GM19324 (cell line): Measurements from ENCODE around the gene CDC20.

Experiments
- ATAC-seq: cut with Tn5 transposase; IDR thresholded peaks from one replicate; pipeline ENCODE4 v1.9.1; 2021; ENCODE audit warnings: mild to moderate bottlenecking, moderate library complexity; ENCODE audit not compliant: unreplicated experiment, low FRiP score

CDC20 gene

GRCh38 chr1:43358746-43359693 lies at the start of gene CDC20:
TSS of gene CDC20 (plus strand) at chr1:43358981. CDS start at chr1:43359216, 235 bp downstream.
- peak; percentile 88 for ATAC-seq

- ATAC-seq: no peak
Measured at GRCh38 chr1:43309405-43310025, 49.3 kb upstream of the CDC20 start.

GRCh38 chr1:43311521-43311920 lies 47.3 kb upstream of the CDC20 start:
- no peak for ATAC-seq

GRCh38 chr1:43312212-43312623 lies 46.6 kb upstream of the CDC20 start:
- no peak for ATAC-seq

- ATAC-seq: no peak
Measured at GRCh38 chr1:43312663-43313515, 45.9 kb upstream of the CDC20 start.

GRCh38 chr1:43313771-43314170 lies 45.0 kb upstream of the CDC20 start:
- no peak for ATAC-seq

DNA sequence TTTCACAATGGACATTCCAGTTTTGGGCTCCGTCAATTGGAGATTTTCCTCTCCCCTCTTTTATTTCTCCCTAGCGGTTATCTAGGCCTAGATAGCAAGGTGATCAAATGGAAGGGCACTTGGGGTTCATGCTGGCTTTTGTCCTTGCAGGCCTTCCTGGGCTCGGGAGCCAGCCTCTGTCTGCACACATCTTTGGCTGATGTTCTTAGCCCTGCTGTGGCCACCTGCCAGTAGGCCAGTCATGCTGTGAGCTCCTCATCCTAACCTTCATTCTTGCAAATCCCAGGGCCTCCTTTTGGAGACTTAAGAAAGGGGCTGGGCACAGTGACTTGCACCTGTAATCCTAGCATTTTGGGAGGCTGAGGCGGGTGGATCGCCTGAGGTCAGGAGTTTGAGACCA lies 44.5 kb upstream of the CDC20 start:
- no peak for ATAC-seq

GRCh38 chr1:43315481-43315880 lies 43.3 kb upstream of the CDC20 start:
- ATAC-seq: no peak

DNA sequence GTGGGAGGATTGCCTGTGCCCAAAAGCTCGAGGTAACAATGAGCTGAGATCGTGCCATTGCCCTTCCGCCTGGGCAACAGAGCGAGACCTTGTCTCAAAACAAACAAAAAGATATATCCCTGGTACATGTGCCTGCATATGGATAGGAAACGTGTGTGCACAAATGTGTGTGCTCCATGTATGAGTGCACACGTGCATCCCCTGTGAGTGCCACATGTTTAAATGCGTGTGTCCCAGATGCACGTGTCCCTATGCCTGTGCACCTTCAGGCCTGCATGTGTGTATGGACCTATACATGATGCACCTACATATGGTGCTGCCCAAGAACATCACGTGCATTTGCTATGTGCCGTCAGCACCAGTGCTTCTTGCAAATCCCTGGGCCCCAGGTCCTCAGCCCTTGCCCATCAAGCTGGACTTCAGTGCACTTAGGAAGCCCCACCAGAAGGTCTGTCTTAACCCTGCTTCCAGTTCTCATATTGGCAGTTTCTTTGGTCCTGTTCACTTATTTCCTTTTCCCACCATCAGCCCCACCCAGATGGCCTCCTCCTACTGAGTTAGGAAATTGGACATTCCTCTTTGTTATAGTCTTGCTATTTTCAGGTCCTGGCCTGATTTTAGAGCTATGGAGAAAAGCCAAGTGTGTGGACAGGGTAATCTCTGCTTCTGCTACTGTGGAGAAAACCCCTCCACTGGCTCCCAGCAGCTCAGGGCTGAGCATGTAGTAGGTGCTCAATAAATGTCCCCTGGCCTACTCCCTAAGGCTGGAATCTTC lies 42.6 kb upstream of the CDC20 start:
- ATAC-seq: no peak

GRCh38 chr1:43316738-43317520 lies 41.9 kb upstream of the CDC20 start:
- no peak for ATAC-seq

DNA sequence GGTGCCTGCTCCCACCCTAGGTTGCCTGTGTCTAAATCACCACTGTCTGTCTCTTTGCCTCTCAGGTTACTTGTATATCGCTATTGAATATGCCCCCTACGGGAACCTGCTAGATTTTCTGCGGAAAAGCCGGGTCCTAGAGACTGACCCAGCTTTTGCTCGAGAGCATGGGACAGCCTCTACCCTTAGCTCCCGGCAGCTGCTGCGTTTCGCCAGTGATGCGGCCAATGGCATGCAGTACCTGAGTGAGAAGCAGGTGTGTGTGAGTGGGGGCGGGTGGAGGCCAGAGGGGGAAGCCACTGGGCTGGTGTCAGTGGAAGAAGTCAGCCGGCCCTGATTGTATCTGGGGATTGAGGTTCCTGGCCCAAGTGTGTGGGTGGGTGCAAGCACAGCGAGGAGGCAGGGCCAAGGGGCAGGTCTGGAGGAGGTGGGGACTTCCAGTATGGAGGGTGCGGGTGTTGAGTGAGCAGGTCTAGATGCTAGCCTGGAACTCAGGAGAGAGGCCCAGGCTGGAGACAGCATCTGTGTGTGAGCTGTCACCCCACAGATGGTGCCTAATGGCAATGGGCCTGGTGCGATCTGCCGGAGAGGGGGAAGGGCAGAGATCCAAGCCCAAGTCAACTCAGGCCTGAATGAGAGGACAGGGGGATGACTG lies 40.8 kb upstream of the CDC20 start:
- no peak for ATAC-seq

- no peak for ATAC-seq
Measured at GRCh38 chr1:43318831-43319230, 40.0 kb upstream of the CDC20 start.

DNA sequence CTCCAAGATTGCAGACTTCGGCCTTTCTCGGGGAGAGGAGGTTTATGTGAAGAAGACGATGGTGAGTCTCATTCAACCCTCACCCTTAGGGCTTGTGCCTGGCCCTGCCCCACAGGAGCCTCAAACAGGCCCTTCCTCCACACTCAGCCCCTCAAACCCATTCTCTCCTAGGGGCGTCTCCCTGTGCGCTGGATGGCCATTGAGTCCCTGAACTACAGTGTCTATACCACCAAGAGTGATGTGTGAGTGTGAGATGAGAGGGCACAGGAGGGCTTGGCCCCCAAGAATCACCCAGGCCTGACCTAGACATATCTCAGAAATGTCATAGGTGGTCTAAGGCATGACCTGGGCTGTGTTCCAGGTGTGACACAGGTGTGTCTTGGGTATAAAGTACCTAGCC lies 39.5 kb upstream of the CDC20 start:
- no peak for ATAC-seq

DNA sequence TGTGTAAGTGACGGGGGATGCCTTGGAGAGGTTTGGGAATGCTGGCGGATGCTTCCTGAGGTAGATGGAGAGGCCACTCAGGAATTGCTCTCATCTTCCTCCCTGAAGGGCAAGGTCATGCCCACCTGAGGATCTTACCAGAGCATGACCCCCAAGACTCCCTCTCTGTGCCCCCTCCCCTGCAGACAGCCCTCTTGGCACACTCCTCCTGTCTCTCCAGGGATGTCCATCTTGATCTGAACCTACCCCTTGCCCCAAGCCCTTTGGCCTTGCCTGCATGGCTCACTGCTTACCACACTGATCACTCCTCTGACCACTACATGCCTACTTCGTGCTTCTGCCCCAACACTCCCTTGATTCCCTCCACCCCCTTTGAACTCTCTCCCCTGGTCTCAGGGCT lies 39.0 kb upstream of the CDC20 start:
- no peak for ATAC-seq

DNA sequence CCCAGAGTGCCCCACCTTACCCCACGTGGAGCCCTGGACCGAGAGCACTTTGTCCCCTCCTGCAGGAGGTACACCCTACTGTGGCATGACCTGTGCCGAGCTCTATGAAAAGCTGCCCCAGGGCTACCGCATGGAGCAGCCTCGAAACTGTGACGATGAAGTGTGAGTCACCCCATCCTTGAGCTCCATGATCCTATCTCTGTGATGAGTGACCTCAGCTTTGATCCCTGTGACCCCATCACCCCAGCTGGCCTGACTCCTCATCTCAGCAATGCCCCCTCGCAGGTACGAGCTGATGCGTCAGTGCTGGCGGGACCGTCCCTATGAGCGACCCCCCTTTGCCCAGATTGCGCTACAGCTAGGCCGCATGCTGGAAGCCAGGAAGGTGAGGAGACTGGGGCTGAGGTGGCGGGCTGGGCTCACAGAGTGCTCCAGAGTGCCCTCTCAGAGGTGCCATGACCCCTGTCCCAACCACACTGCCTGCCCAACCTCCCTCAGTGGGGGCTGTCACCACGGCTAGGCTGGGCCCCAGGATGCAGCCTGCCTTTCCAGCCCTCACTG lies 37.4 kb upstream of the CDC20 start:
- no peak for ATAC-seq

- no peak for ATAC-seq
Measured at GRCh38 chr1:43322506-43322905, 36.3 kb upstream of the CDC20 start.

DNA sequence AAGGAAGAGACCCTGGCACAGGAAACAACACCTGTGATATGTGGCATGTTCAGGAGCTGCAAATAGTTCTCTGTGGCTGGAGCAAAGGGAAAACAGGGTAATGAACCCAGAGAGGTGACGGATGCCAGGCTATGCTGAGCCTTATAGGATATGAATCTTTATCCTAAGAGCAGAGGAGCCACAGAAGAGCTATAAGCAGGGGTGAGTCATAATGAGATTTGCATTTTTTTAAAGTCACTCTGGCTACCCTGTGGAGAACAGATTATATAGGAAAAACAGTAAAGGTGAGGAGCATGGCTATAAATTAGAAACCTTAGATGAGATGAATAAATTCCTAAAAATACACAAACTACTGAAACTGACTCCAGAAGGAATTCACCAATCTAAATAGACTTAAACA lies 34.0 kb upstream of the CDC20 start:
- no peak for ATAC-seq

DNA sequence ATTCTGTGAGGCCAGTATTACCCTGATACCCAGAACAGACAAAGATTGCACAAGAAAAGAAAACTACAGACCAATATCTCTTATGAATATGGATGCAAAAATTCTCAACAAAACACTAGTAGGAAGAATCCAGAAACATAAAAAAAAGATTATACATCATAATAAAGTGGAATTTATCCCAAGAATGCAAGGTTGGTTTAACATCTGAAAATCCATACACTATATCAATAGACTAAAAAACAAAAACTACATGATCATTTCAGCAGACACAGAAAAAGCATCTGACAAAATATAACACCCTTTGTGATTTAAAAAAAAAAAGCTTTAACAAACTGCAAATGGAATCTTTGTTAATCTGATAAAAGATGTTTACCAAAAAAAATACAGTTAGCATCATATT lies 33.4 kb upstream of the CDC20 start:
- ATAC-seq: no peak
